ENCODE data around the gene ABCA2. TPM values are rescaled to one million over a fixed set of nuclear protein-coding genes. Genes with fewer than 3 reads are reported as not detected.
A peak's percentile ranks its signal among the peaks of the same experiment; 100 is the strongest.

The ABCA2 gene
- total and polyA plus RNA-seq, 9 of the 15 experiments (the other 6 are each of a cell fraction or from before 2014, with no cell fraction given): 0.69 to 16.3 (median 6.1) TPM; not detected in 2

- TF ChIP-seq ARID4B (CRISPR knock-in tag; IDR thresholded peaks at IDR 0.05): no peak
Observed at GRCh38 chr9:136982232-136983051, 45.6 kb downstream of the ABCA2 start, which contains the start of gene LCNL1 (continued).

DNA sequence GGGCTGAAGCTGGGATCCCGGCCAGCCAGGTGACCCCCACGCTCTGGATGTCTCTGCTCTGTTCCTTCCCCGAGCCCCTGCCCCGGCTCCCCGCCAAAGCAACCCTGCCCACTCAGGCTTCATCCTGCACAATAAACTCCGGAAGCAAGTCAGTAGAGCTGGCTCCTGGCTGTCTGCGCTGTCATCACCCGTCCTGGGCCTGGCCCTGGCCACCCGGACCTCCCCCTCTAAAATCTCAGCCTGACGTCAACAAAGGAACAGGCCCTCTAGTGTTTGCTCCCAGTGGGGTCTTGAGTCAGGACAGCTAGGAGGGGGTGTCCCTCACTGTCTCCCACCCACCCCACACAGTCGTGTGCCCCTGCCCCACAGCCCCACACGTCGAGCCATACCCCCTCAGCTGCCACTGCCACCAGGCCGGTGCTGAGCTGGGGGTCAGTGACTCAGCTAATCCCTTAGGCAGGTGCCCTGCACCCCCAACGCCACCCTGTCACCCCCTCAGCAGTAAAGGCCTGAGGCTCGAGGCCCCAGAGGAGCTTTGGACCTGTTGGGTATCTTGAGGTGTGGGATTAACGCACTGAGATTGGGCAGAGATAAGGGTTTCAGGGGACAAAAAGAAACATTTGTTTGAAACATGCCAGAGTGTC is 46.3 kb downstream of the ABCA2 start:
- ChIA-PET POLR2A (interaction anchor here (0.5 to 0.9 kb wide), 2 partner anchors 11 to 37 kb away, joined by 3 to 5 read pairs; no protein-coding TSS in a partner anchor), CTCF (ENCODE audit: low intra/inter-chr PET ratio) (no interaction called here)
- Histone ChIP-seq H3K27me3 (ENCODE audit: control insufficient read depth in 2 of 2, insufficient read depth in 2 of 2, low read length in 2 of 2) (no peaks in the 10 kb centered on the region), H3K4me1 (replicated peaks in 1 of 2; ENCODE audit: control insufficient read depth in 2 of 2, insufficient read depth in 2 of 2, low read length in 2 of 2) (peaks cover 9 to 86% of the 10 kb centered on the region in 2 experiments; a peak in 4 of 5 replicates), H3K9ac (ENCODE audit: insufficient read depth in 1 of 2, low read depth in 2 of 2, low read length in 2 of 2) (peak overlapping the region in 1 of 2 experiments; percentile 7; a peak in 2 of 4 replicates), H3K4me3 (no peak overlapping the region), H4K20me1 (replicated peaks; ENCODE audit: control insufficient read depth, insufficient read depth, low read length) (no peaks in the 10 kb centered on the region), H3K9me3 (replicated peaks; ENCODE audit: control insufficient read depth, insufficient read depth, low read depth, low read length) (no peaks in the 10 kb centered on the region), H3K4me2 (ENCODE audit: insufficient read depth, low read length) (no peak overlapping the region), H3K79me2 (ENCODE audit: control insufficient read depth, insufficient read depth, low read length) (no peaks in the 10 kb centered on the region), H3K27ac (ENCODE audit: extremely low read depth, low read depth, low read length) (no peak overlapping the region), H3K36me3 (ENCODE audit: control insufficient read depth, insufficient read depth, low read length) (no peaks in the 10 kb centered on the region), H3K9me1 (ENCODE audit: control insufficient read depth, insufficient read depth, low read length) (no peaks in the 10 kb centered on the region), H2AFZ (ENCODE audit: low read depth, low read length) (no peak overlapping the region)
- ATAC-seq (no peak), FAIRE-seq (no peak), DNase-seq (ENCODE audit: extremely low read depth in 1 of 4, low spot score in 3 of 4) (no peak)
- in situ Hi-C loops (cut with MboI): no loop called here
- BruUV-seq (replicated peaks): no TSS peak
- intact Hi-C loops (cut with micrococcal nuclease): no loop called here
- 20% methylated on average over 13 of the region's 17 CpGs for WGBS (ENCODE audit: insufficient coverage, low coverage, missing lambda C conversion rate)
- TF ChIP-seq MED1 (CRISPR knock-in tag; IDR thresholded peaks at IDR 0.05; ENCODE audit: borderline replicate concordance): no peak
- TF ChIP-seq GATA2 (CRISPR knock-in tag; IDR thresholded peaks at IDR 0.05): peak; percentile 36; the same call in 1 of the 2 replicates
- no peak for TF ChIP-seq POLR3G (IDR thresholded peaks at IDR 0.05; ENCODE audit: extremely low read depth, insufficient read length, insufficient replicate concordance)
- TF ChIP-seq SIN3B (IDR thresholded peaks at IDR 0.05; ENCODE audit: low read depth): no peak
- TF ChIP-seq YBX1 (IDR thresholded peaks at IDR 0.05): no peak
- no peak for TF ChIP-seq CHD1 (IDR thresholded peaks at IDR 0.05; ENCODE audit: low read length)
- TF ChIP-seq NCOA2 (IDR thresholded peaks at IDR 0.05; ENCODE audit: partially characterized antibody in 2 of 2): no peak
- no peak for TF ChIP-seq HDGF (IDR thresholded peaks at IDR 0.05)
- TF ChIP-seq ZNF124 (CRISPR knock-in tag; IDR thresholded peaks at IDR 0.05): no peak
- TF ChIP-seq HBP1 (CRISPR knock-in tag; IDR thresholded peaks at IDR 0.05): no peak
- TF ChIP-seq ZBTB9 (CRISPR knock-in tag; IDR thresholded peaks at IDR 0.05): no peak
